Testis (tissue), 2 donors: Measurements from ENCODE around the gene WDR49.

Experiments
- POLR2A ChIP-seq: fragments of 450-650 bp; IDR thresholded peaks from one replicate; pipeline ENCODE4 v1.6.1; 2017; ENCODE audit warnings: antibody characterized with exemption, mild to moderate bottlenecking, moderate library complexity
- TF ChIP-seq, protein P1 (sequence below), 3 experiments: fragments of 450-650 bp in 2 of 3; fragments of 200-600 bp in 1 of 3; sonication (generic) in 1 of 3; IDR thresholded peaks; one replicate each; pipeline ENCODE4 v1.5.1; 2016 to 2019; ENCODE audit warnings: antibody characterized with exemption in 3 of 3, mild to moderate bottlenecking in 2 of 3, moderate library complexity in 1 of 3

DNA sequence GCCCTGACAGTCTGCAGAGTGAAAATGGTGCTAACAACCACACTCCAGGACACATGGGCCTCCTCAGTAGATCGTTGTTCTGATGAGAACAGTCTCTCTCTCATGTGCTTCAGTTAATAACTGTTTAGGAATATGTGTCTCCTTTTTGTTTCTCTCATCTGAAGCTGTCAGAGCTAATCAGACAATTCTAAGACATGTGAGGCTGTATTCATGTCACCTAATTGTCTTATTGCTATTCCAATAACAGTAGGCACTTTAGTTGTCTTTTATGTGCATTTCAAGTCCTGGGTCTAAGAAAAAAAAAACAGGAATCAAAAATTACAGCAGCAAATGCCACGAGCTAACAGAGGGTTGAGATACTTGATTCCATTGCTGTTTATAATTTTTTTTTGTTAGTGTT, 89.1 kb downstream of the WDR49 start:
- TF ChIP-seq, protein P1, sequence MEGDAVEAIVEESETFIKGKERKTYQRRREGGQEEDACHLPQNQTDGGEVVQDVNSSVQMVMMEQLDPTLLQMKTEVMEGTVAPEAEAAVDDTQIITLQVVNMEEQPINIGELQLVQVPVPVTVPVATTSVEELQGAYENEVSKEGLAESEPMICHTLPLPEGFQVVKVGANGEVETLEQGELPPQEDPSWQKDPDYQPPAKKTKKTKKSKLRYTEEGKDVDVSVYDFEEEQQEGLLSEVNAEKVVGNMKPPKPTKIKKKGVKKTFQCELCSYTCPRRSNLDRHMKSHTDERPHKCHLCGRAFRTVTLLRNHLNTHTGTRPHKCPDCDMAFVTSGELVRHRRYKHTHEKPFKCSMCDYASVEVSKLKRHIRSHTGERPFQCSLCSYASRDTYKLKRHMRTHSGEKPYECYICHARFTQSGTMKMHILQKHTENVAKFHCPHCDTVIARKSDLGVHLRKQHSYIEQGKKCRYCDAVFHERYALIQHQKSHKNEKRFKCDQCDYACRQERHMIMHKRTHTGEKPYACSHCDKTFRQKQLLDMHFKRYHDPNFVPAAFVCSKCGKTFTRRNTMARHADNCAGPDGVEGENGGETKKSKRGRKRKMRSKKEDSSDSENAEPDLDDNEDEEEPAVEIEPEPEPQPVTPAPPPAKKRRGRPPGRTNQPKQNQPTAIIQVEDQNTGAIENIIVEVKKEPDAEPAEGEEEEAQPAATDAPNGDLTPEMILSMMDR (IDR thresholded peaks at IDR 0.05): no peak
- TF ChIP-seq POLR2A: no peak
